ENCODE results near the gene PTPRM. TPM values are rescaled to one million over a fixed set of nuclear protein-coding genes. Genes with fewer than 3 reads are reported as not detected.

The PTPRM gene
- total RNA-seq, 1 experiment from 2014 or later, result not detected

GRCh38 chr18:8260319-8260718, 693.2 kb downstream of the PTPRM start:
- CTCF ChIA-PET, result no interaction called here
- H3K9me3 ChIP-seq (ENCODE audit: low read depth, low read length, poor library complexity, severe bottlenecking), result no peaks in the 10 kb centered on the region
- no TSS peak for BruUV-seq (replicated peaks)
- peaks cover 5% of the 10 kb centered on the region for H3K27me3 ChIP-seq (replicated peaks; ENCODE audit: insufficient read depth, low read depth, low read length, poor library complexity)
- intact Hi-C loops (cut with micrococcal nuclease; ENCODE audit: unreplicated experiment), result no loop called here
- TF ChIP-seq CTCF (conservative IDR thresholded peaks at IDR 0.05; ENCODE audit: low read depth, low read length) (no peak), EZH2 (IDR thresholded peaks at IDR 0.05; ENCODE audit: borderline replicate concordance, low read depth, low read length, poor library complexity, severe bottlenecking) (no peak)
- DNase-seq (ENCODE audit: low spot score), result no peak
- POLR2A ChIA-PET (ENCODE audit: low non-redundant PET), result no interaction called here
- no peak overlapping the region for H3K27ac ChIP-seq (ENCODE audit: low read depth, low read length, poor library complexity, severe bottlenecking)
- H3K4me1 ChIP-seq (ENCODE audit: insufficient read depth, low read length, poor library complexity, severe bottlenecking), result no peaks in the 10 kb centered on the region
- H3K36me3 ChIP-seq (ENCODE audit: insufficient read depth, low read length, poor library complexity, severe bottlenecking), result no peaks in the 10 kb centered on the region
- no peak overlapping the region for H3K4me3 ChIP-seq (ENCODE audit: low read depth, low read length, poor library complexity, severe bottlenecking)

DNA sequence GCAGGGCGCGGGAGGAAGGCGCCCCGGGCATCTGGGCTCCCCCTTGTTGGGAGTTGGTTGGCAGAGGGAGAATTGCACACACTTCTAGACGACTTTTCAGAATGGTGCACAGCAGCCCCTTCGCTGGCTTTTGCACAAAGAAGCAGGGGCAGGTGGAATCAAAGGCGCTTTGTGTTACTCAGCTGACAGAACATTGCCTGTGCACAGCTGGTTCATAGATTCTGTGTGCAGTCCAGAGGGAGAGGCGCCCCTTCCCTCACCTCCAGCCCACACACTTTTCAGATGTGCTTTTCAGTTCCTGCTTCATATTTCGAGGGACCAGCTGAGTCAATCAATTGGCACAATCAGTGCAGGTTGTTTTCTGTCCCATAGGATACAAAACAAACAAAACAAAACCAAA, 693.7 kb downstream of the PTPRM start:
- H3K4me1 ChIP-seq (ENCODE audit: insufficient read depth, low read length, poor library complexity, severe bottlenecking), result no peaks in the 10 kb centered on the region
- ChIA-PET CTCF (no interaction called here), POLR2A (ENCODE audit: low non-redundant PET) (no interaction called here)
- TF ChIP-seq EZH2 (IDR thresholded peaks at IDR 0.05; ENCODE audit: borderline replicate concordance, low read depth, low read length, poor library complexity, severe bottlenecking) (no peak), CTCF (conservative IDR thresholded peaks at IDR 0.05; ENCODE audit: low read depth, low read length) (no peak)
- no peak overlapping the region for H3K4me3 ChIP-seq (ENCODE audit: low read depth, low read length, poor library complexity, severe bottlenecking)
- intact Hi-C loops (cut with micrococcal nuclease; ENCODE audit: unreplicated experiment), result no loop called here
- no peak for DNase-seq (ENCODE audit: low spot score)
- H3K27me3 ChIP-seq (replicated peaks; ENCODE audit: insufficient read depth, low read depth, low read length, poor library complexity), result peaks cover 5% of the 10 kb centered on the region
- no peaks in the 10 kb centered on the region for H3K36me3 ChIP-seq (ENCODE audit: insufficient read depth, low read length, poor library complexity, severe bottlenecking)
- H3K27ac ChIP-seq (ENCODE audit: low read depth, low read length, poor library complexity, severe bottlenecking), result no peak overlapping the region
- no peaks in the 10 kb centered on the region for H3K9me3 ChIP-seq (ENCODE audit: low read depth, low read length, poor library complexity, severe bottlenecking)
- no TSS peak for BruUV-seq (replicated peaks)

DNA sequence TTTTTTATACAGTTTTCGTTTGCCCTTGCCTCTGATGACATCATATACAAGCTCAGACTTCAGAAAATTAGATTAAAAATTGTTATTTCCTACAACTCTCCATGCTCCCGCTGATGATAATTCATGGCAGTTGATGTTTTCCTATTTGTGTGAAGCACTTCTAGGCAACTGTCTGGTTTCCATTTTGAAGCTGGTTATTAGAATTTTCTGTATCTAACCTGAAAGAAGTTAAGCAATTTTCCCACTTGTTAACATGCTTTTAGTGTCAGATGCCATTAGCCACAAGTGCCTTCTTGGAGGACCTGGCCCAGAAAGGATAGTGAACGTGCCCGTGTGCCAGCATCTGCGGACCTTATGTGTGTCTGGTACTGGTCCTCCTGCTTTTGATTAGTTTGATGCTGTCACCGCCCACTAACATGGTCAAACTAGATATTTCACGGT, 694.6 kb downstream of the PTPRM start:
- peaks cover 3% of the 10 kb centered on the region for H3K27me3 ChIP-seq (replicated peaks; ENCODE audit: insufficient read depth, low read depth, low read length, poor library complexity)
- POLR2A ChIA-PET (ENCODE audit: low non-redundant PET), result no interaction called here
- no peak for TF ChIP-seq EZH2 (IDR thresholded peaks at IDR 0.05; ENCODE audit: borderline replicate concordance, low read depth, low read length, poor library complexity, severe bottlenecking)
- no TSS peak for BruUV-seq (replicated peaks)
- no peaks in the 10 kb centered on the region for H3K9me3 ChIP-seq (ENCODE audit: low read depth, low read length, poor library complexity, severe bottlenecking)
- no peak overlapping the region for H3K4me3 ChIP-seq (ENCODE audit: low read depth, low read length, poor library complexity, severe bottlenecking)
- DNase-seq (ENCODE audit: low spot score), result no peak
- no peaks in the 10 kb centered on the region for H3K4me1 ChIP-seq (ENCODE audit: insufficient read depth, low read length, poor library complexity, severe bottlenecking)
- H3K27ac ChIP-seq (ENCODE audit: low read depth, low read length, poor library complexity, severe bottlenecking), result no peak overlapping the region
- intact Hi-C loops (cut with micrococcal nuclease; ENCODE audit: unreplicated experiment), result no loop called here
- CTCF ChIA-PET, result no interaction called here
- H3K36me3 ChIP-seq (ENCODE audit: insufficient read depth, low read length, poor library complexity, severe bottlenecking), result no peaks in the 10 kb centered on the region

DNA sequence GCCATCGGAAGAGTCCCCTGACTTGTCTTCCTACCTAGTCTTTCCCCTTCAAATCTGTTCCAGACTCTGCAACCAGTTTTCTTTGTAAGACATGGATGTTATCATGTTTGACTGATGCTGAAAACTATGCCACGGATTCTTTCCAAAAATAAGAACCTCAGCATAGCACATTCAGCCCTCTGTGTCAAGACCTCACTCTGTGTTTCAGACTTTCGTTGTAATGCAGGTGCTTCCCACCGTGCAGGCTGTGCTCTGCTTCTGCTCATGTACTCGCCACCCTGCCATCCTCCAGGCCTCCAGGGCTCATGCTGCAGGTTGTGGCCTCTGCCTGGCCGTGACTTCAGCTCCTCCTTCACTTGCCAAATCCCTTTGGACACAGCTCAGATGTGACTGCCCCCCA, 695.1 kb downstream of the PTPRM start:
- DNase-seq (ENCODE audit: low spot score), result no peak
- no peak for TF ChIP-seq CTCF (conservative IDR thresholded peaks at IDR 0.05; ENCODE audit: low read depth, low read length)
- TF ChIP-seq EZH2 (IDR thresholded peaks at IDR 0.05; ENCODE audit: borderline replicate concordance, low read depth, low read length, poor library complexity, severe bottlenecking), result no peak
- no TSS peak for BruUV-seq (replicated peaks)
- H3K4me3 ChIP-seq (ENCODE audit: low read depth, low read length, poor library complexity, severe bottlenecking), result no peak overlapping the region
- no peaks in the 10 kb centered on the region for H3K36me3 ChIP-seq (ENCODE audit: insufficient read depth, low read length, poor library complexity, severe bottlenecking)
- no peak overlapping the region for H3K27ac ChIP-seq (ENCODE audit: low read depth, low read length, poor library complexity, severe bottlenecking)
- intact Hi-C loops (cut with micrococcal nuclease; ENCODE audit: unreplicated experiment), result no loop called here
- no peaks in the 10 kb centered on the region for H3K9me3 ChIP-seq (ENCODE audit: low read depth, low read length, poor library complexity, severe bottlenecking)
- POLR2A ChIA-PET (ENCODE audit: low non-redundant PET), result no interaction called here
- CTCF ChIA-PET, result no interaction called here
- no peaks in the 10 kb centered on the region for H3K4me1 ChIP-seq (ENCODE audit: insufficient read depth, low read length, poor library complexity, severe bottlenecking)
- H3K27me3 ChIP-seq (replicated peaks; ENCODE audit: insufficient read depth, low read depth, low read length, poor library complexity), result no peaks in the 10 kb centered on the region
